ENCODE measurements around the gene MICAL3.
"Not testable (repeated sequence)": the region's sequence is repeated elsewhere in the genome, so short reads cannot be mapped to it uniquely, and the experiment has no call there.

MICAL3 gene

DNA sequence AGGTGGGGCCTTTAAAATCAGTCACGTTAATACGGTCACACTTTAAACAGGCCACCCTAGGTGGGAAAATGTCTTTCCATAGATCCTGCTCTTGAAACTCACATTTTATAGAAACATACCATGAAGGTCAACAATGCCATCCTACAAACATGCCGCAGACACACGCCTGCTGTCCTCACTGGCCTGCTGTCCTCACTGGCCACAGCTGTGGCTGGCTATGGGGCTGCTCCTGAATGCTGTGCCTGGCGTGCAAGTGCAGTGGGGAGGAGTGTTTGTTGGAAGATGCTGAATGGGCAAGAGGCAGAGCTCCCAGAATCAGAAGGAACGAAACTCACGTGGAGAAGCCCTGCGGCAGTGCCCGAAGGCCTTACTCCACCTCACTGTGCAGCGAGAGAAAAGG is 143.9 kb downstream of the MICAL3 start:
- DNase-seq = no peak

DNA sequence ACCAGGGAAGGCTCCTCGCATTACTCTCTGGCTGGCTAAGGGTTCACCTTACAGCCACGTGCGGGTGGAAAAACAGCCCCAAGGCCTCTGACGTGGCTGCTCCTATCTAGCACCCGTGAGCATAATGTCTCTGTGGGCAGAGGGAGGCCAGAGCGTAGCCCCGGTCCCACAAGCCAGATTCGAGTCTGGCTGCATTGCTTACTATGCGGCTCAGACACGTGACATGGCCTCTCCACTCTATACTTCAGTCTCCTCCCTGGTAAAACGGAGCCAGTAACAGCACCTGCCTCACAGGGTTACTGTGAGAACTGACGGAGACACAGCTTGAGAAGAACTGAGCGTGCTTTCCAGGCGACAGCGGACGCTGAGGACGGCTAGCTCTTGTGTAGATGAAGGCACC is 144.3 kb downstream of the MICAL3 start:
- DNase-seq = no peak

DNA sequence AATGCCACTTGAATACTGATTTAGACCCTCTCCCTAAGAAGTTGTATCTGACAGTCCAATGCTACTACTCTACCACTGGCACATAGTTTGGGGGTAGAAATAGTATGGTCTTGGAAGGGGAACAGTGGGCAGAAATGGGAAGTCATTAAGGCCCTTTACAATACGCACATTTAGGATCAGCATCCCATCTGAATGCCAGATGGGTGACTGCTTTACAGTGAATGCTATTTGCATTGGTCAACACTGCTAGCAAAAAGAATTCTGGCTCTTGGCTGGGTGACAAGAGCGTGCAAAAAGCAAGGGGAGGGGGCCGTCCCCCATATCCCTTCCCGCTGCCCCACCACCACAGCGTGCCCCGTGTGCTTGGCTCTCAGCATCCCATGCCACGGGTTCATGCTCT is 145.4 kb downstream of the MICAL3 start:
- DNase-seq = no peak

DNA sequence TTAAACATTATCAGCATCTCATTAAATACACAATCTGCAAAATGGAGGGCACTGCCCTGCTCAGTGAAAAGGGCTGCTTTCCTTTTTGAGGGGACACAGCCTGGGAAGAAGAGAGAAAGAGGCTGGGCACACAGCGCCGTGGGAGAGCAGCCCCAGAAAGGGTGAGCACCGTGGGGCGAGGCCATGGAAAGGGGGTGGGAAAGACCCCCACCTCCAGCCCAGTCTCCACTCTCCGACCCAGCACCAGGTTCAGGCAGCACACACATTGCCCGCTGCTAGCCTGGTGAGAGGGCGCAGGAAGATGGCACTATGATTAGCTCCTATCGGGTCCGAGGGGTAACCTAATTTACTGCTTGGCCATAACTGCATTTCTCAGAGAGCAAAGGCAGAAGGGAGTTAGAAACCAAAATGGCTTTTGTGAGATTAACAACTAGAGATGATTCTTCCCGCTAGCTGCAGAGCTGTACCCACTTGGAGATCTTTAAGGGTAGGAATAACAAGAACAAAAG is 146.1 kb downstream of the MICAL3 start:
- DNase-seq = no peak

DNA sequence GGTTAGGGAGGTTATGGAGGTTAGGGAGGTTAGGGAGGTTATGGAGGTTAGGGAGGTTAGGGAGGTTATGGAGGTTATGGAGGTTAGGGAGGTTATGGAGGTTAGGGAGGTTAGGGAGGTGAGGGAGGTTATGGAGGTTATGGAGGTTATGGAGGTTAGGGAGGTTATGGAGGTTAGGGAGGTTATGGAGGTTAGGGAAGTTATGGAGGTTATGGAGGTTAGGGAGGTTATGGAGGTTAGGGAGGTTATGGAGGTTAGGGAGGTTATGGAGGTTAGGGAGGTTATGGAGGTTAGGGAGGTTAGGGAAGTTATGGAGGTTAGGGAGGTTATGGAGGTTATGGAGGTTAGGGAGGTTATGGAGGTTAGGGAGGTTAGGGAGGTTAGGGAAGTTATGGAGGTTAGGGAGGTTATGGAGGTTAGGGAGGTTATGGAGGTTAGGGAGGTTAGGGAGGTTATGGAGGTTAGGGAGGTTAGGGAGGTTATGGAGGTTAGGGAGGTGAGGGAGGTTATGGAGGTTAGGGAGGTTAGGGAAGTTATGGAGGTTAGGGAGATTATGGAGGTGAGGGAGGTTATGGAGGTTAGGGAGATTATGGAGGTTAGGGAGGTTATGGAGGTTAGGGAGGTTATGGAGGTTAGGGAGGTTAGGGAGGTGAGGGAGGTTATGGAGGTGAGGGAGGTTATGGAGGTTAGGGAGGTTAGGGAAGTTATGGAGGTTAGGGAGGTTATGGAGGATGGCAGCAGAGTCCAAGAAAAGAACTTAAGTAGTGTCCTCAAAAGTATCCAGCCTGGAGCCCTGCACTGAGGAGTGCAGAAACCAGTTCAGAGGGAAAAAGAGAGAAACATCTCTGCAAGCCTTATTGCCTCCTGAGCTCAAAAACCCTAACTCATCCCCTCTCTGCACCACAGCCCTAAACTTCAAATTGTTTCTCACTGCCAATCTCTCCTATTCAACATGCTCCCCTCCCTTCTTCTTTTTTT is 147.2 kb downstream of the MICAL3 start:
- DNase-seq = not testable (repeated sequence)

DNA sequence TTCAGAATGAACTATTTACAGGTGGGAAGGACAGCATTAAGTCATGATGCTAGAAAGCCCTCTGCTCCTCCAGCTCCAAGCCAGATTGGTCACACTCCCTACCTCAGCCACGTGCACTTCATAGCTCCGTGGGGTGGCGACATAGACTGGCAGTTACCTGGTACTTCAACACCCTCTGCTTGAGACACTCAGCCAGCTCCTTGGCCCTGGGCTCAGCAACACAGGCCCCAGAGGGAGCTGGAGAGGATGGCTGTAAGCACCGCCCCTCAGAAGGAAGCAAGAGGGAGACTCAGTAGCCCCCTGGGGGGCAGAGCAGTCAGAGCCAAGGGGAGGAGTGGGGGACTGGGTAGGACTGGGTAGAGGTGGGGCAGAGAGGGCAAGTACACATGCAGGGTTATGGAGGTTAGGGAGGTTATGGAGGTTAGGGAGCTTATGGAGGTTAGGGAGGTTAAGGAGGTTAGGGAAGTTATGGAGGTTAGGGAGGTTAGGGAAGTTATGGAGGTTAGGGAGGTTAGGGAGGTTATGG is 148.0 kb downstream of the MICAL3 start:
- no peak for DNase-seq

DNA sequence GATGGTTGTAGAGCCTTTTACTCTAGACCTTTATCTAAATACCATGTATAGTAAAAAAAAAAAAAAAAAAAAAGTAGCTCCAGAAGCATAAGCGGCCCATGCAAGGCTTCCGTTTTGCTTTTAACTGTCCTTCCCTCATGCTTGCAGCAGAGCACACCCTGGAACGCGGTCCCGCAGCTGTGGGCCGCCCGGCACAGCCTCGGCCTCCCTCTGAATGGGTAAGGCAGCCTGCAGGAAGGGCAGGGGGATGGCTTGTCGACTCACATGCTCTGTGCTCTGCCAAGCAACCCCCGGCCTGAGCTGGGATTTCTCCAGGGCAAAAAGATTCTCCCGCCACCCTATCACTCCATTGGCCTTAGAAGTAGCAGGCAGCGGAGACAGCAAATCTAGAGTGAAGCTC is 148.7 kb downstream of the MICAL3 start:
- no peak for DNase-seq

DNA sequence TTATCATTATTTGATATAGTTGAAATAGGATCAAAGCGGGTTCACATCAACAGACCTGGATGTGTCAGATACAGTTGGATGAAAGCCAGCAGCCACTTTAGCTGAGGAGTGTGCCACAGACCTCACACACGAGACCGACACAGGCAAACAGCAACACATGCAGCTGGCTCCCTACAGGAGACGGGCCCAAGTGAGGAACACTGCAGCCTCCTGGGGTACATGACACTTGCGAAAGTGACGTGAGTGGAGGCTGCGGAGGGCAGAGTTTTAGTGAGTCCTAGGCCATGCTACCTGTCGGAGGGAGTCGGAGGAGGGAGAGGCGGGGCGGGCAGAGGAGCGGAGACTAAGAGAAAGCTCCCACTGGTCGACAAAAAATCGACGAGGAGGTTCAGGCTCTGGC is 149.2 kb downstream of the MICAL3 start:
- DNase-seq = no peak

DNA sequence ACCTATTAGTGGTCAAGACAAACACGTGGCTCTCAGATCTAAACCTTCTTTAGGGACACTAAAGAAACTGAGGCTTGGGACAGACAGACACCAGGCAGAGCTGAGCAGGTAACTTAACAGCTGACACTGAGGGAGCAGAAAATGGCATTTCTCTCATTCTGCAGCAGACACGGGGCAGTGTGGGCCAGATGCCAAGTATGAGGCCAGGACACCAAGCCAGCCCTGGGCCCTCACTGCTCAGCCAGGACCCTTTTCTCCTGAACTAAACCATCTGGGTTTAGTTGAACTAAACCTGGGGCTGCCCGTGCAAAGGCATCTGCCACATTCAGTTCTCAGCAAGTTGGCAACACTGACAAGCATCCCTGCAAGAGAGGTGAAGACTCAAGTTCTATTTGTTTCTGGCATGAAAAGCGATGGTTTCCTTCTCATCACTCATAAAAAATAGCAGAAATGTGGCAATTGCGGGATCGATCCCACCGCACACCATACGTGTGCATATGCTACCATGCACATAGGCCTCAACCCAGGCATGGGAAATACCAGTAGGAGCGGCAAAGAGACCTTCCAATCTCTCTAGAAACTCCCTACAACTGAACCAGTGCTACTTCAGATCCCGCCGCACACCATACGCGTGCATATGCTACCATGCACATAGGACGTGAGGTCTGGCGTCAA is 150.0 kb downstream of the MICAL3 start:
- DNase-seq = no peak

DNA sequence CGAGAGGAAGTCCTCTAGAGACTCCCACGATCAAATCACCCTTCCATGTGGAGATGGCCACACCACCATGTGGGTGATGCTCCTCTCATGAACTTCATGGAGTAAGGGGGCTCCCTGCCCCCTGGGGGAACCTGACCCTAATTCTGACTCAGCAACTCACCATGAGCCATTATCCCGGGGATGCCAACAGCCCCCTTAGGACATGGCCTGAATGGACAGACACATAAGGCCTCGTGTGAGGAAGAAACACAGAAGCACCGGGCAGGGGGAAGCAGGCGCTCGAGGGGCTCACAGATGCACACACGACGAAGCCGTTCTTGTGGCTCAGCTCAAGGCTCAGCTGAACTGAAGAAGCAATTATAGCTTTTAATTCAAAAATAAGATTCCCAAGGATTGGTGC is 150.6 kb downstream of the MICAL3 start:
- DNase-seq = no peak

DNA sequence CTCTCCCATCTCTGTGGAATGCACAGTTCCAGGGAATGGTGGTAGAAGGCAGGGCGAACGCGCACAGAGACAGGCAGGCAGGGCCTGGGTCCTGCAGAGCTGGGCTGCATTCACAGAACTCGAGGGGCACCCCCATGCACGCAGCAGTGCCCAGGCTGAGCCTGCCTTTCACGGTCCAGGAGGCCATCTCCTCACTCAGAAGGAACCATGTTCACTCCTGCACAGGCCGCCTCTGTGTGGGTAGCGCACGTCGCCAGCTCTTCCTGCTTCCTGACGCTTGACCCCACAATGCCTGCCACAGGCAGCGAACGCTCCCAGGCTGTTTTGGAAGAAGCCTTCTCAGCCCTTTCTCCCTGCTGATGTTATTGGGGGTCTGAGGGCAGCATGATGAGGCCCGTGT is 151.2 kb downstream of the MICAL3 start:
- no peak for DNase-seq

DNA sequence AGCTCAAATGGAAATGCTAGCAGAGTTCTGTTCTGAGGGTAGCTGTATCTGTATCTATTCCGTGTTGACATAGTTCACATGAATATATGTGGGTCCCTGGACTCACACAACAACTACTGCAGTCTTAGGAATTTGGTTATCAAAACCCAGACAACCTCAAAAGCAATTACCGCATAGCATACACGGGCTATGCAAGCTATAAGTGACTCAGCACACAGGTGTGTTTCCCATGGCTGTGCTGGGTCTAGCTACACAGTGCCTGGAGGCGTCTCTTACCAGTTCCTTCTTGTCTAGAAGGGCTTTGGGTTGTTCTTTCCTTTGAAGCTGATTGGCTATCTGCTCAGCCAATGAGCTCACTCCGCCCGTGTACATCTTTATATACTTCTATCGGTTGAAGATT is 151.9 kb downstream of the MICAL3 start:
- no peak for DNase-seq

DNA sequence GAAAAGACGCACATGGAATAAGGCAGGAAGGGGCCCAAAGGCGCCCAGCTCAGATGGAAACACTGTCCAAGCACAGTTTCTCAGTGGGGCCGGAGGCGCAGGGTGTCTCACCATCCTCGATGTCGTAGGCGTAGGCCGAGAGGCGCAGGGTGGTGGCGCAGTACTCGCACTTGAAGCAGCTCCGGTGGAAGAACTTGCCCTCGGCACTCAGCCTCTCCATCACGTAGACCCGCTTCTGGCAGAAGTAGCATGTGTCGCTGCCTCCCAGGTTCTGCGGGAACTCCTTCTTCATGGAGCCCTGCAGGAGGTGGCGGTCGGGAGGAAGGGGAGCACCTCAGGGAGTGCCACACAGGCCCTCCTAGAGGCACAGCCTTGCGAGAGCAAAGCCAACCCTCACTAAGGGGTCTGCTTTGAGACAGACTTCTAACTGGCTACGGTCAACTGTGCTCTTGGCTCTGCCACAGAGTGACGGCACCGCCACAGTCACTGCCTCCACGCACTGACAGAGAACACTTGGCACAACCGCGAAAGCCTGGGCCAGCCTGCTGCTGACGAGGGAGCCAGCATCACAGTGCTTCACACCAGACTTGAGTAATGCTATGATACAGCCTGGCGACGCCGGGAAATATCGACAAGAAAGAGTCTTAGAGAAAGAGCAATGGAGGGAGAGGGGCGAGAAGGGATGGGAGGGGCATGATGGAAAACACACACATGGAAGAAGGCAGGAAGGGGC is 152.5 kb downstream of the MICAL3 start:
- DNase-seq = no peak

DNA sequence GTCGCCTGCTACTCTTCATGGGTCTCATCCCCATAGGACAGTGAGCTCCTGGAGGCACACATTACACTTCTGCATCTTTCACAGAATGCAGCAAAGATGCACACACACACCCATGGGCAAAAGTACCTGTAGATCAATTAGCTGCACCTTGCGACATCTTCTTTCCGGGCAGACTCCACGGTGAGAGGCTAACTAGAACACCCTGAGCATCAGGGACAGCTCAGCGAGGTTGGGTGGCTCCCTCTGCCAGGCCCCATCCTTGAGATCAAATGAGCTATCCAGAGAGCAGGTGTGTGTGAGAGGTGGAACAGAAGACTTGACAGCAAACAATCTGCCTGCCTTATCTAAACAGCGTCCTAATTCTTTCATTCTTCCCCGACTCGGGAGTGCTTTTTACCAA is 154.0 kb downstream of the MICAL3 start:
- no peak for DNase-seq

DNA sequence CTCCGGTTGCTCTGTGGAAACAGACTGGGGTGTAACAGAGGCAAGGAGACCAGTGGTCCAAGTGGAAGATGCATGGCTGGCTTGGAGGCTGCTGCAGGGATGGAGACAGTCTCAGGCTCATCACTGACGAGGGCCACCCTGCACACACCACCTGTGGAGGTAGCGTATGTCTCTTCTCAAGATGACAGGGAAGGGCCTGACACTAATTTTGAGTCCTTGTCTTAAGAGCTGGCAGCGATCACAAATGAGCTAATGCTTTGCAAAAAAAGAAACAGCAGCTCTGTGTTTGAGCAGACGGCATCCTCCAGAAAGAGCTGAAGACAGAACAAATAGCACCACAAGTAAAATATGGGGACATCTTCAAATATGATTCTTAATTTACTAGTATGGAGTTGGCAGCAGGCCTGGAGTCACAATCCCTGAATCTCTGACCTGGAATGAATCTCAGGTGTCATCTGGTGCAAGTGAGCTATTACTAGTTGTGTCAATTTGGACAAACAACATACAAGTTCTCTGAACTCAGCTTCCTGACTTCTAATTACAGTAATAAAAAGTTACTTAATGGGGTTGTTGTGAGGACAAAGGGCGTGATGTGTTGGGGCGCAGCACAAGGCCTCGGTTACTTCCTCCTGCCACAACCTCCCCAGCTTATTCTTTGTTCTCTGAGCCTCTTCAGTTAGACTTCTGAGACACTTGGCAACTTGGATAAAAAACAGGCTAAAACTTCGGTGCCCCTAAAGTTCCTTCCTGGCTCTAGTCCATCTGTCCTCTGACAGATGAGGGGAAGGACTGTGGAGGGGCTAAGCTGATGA is 154.9 kb downstream of the MICAL3 start:
- DNase-seq = no peak

DNA sequence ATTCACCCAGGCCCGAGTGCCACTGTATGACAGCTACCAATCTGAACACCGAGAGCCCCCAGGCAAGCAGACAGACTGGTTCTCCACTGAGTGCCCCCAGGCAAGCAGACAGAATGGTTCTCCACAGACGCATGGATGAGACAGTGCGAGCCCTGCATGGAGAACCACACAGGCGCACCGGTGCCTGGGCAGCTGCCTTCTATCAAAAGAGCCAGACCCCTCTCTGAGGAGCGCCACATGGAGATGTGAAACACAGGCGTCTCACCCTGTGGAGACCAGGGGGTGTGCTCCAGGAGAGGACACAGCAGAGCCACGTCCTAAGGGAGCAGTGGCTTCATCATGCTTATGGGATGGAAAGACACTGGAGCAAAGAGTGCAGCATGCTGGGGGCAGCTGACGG is 155.6 kb downstream of the MICAL3 start:
- no peak for DNase-seq

DNA sequence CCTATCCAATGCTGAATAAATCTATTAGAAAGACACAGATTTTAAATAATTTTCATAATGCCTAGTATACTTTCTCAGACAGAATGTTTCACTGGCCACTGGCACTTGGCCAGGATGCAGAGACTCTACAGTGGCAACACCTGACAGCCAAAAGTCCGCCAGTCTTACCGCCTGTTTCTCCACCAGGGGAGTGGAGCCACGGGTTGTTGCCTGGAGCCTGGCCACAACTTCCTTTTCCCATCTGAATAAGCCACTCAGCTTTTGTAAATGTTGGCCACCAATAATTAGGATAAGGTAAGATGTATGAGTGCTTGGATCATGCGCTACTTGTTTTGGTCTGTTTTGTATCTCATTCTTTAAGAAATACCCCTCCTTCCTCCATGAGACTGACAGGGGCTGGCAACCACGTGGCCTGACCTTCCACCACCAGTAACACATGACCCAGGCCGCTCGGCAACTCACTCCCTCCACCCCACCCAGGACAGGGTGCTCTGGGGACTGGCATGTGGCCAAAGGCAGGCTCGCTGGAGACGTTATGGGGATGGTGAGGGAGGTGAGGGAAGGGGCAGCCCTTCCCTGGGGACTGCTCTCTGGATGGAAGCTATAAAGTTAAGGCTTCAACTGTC is 157.1 kb downstream of the MICAL3 start:
- no peak for DNase-seq

DNA sequence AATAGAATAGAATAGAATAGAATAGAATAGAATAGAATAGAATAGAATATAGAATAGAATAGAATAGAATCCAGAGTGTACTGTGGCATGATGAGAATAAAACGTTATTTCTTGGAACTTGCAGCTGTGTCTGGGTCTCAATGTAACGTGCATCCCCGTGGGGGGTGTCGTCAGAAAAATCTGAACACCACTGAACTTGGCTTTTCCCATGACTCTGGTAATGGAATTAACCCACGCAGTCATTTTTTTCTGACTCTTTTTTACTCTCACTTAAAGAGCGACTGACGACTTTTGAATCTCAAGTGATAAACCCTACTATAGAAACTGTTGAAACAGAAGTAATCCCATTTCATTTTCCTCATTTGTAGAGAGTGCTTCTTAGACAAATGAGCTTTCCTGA is 157.7 kb downstream of the MICAL3 start:
- no peak for DNase-seq

DNA sequence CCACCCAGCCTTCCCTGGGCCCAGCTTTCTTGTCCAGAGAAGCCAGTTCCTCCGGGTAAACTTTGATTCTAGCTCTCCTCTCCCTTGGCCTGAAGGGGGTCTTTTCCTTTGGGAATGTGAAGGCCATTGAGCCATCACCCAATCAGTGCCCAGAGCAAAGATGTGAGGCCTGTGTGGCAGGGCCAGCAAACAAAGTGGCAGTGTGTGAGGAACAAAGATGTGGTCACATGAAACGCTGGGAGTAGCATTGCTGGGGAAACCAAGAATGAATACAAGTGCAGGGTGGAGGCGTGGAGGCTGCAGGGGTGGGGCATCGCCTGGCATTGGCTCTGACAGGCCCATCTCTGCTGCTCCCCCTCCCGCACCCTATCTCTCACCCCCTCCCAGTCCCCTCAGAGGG is 158.2 kb downstream of the MICAL3 start:
- no peak for DNase-seq

DNA sequence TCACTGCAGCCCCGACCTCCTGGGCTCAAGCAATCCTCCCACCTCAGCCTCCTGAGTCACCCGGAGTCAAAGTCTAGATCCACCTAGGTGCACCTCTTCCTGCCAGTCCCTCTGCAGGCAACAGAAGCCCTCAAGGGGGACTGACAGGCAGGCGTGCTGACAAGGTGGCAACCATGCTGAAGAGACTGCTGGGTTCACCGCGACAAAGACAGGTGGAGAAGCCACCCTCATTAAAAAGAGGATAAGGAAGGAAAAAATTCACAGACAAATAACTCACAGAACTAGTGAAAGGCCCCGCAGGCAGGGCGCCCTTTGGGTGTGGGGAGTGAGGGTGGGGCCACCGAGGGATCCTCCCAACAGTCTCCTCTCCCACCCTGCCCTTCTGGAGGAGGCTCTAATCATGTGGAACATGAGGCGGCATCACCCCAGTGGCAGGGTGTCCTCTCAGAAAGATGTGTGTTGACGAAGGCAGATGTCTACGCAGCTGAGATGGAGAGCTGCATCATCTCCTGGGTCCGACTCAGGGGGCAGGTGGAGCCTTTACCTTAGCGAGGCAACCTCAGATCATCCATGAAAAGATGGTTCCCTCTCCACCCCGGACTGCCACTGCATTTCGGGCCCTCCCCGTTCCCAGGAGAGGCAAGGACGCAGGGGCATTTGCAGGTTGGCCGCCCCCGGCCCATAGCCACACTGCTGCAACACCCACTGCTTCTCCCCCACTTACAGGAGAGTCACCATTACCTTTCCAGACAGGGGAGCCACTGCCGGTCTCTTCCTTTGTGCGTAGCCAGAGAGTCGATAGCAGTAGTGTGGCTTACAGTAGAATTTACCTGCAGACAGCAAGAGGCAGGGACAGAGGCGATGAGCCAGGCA is 158.9 kb downstream of the MICAL3 start:
- no peak for DNase-seq

Measured in suppressor macrophage treated with lipopolysaccharide for 4 hours (primary cell).